RWPE2 (cell line): ENCODE measurements around the gene TEX36.
A peak's percentile ranks its signal among the peaks of the same experiment; 100 is the strongest.

ENCODE experiments used
- ATAC-seq: fragments of 200-7000 bp; cut with Tn5 transposase; 3 replicates; pipeline ENCODE4 v1.9.1; 2021; ENCODE audit warnings: low read depth
- DNase-seq: peaks from one replicate; pipeline ENCODE4 v3.0.0-alpha.2; 2020; ENCODE audit warnings: low spot score
- H3K27ac ChIP-seq: fragments of 450-650 bp; 2 replicates; pipeline ENCODE4 v1.5.1; 2017; ENCODE audit warnings: mild to moderate bottlenecking; ENCODE audit not compliant: poor library complexity, severe bottlenecking
- H3K27me3 ChIP-seq: fragments of 250-450 bp; sonication (Bioruptor Pico); 2 replicates; pipeline ENCODE4 v1.5.1; 2021; ENCODE audit warnings: mild to moderate bottlenecking, moderate library complexity; ENCODE audit not compliant: insufficient read depth, poor library complexity, severe bottlenecking
- H3K36me3 ChIP-seq: fragments of 250-450 bp; sonication (Bioruptor Pico); 2 replicates; pipeline ENCODE4 v1.5.1; 2020; ENCODE audit warnings: low read depth, mild to moderate bottlenecking, moderate library complexity
- H3K4me1 ChIP-seq: fragments of 250-450 bp; sonication (Bioruptor Pico); 2 replicates; pipeline ENCODE4 v1.5.1; 2021; ENCODE audit warnings: mild to moderate bottlenecking, moderate library complexity; ENCODE audit not compliant: insufficient read depth, poor library complexity, severe bottlenecking
- H3K4me3 ChIP-seq: fragments of 250-450 bp; sonication (Bioruptor Pico); 2 replicates; pipeline ENCODE4 v1.5.1; 2021; ENCODE audit warnings: mild to moderate bottlenecking, moderate library complexity; ENCODE audit not compliant: severe bottlenecking
- H3K9me3 ChIP-seq: fragments of 250-450 bp; sonication (Bioruptor Pico); 2 replicates; pipeline ENCODE4 v1.5.1; 2021; ENCODE audit warnings: mild to moderate bottlenecking, moderate library complexity; ENCODE audit not compliant: severe bottlenecking
- TF ChIP-seq, protein P1 (sequence below): fragments of 450-650 bp; IDR thresholded peaks from one replicate; pipeline ENCODE4 v1.5.1; 2017; ENCODE audit warnings: mild to moderate bottlenecking, moderate library complexity; ENCODE audit not compliant: poor library complexity, severe bottlenecking

The TEX36 gene

DNA sequence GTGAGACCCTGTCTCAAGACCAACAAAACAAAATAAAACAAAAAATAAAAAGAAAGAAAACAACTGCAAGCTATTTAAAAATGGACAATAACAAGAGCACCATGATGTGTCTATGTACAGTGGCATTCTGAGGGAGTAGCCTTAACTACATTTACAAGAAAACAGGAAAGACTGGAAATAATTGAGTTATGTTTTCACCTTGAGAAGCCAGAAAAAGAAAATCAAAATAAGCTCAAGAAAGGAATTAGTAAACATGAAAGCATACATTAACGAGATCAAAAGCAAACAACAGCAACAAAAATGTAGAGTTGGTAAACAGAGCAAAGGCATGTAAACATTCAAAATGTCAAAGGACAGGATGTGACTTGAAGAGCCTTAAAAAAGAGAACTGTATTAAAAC is 36.7 kb downstream of the TEX36 start:
- TF ChIP-seq, protein P1, sequence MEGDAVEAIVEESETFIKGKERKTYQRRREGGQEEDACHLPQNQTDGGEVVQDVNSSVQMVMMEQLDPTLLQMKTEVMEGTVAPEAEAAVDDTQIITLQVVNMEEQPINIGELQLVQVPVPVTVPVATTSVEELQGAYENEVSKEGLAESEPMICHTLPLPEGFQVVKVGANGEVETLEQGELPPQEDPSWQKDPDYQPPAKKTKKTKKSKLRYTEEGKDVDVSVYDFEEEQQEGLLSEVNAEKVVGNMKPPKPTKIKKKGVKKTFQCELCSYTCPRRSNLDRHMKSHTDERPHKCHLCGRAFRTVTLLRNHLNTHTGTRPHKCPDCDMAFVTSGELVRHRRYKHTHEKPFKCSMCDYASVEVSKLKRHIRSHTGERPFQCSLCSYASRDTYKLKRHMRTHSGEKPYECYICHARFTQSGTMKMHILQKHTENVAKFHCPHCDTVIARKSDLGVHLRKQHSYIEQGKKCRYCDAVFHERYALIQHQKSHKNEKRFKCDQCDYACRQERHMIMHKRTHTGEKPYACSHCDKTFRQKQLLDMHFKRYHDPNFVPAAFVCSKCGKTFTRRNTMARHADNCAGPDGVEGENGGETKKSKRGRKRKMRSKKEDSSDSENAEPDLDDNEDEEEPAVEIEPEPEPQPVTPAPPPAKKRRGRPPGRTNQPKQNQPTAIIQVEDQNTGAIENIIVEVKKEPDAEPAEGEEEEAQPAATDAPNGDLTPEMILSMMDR = no peak
- no peaks in the 10 kb centered on the region for H3K27me3 ChIP-seq
- H3K36me3 ChIP-seq = no peaks in the 10 kb centered on the region
- ATAC-seq (no peak), DNase-seq (no peak)
- no peak overlapping the region for H3K4me3 ChIP-seq
- no peaks in the 10 kb centered on the region for H3K9me3 ChIP-seq
- H3K4me1 ChIP-seq = no peaks in the 10 kb centered on the region
- no peak overlapping the region for H3K27ac ChIP-seq

DNA sequence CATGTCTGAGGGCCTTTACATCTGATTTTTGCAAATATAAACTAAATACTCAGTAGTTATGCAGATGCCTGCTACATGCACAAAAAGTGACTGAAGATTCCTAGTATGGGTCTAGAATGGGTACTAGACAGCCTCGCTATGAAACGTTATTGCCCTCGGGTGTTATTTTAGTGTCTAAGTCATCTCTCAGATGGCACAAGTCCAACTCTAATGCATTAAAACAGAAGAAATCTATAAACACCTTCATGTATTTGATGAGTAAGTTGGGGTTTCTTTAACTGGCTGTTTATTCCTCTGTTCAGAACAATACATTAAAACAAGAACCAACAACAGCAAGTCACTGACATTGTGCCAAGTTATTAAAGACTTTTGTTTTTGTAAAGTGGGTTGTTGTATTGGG is 41.6 kb downstream of the TEX36 start:
- Histone ChIP-seq H3K9me3 (no peaks in the 10 kb centered on the region), H3K27me3 (no peaks in the 10 kb centered on the region), H3K36me3 (no peaks in the 10 kb centered on the region), H3K4me1 (no peaks in the 10 kb centered on the region), H3K27ac (no peak overlapping the region), H3K4me3 (no peak overlapping the region)
- TF ChIP-seq, protein P1 = no peak
- DNase-seq (no peak), ATAC-seq (peak; percentile 25; the same call in 1 of the 3 replicates)

DNA sequence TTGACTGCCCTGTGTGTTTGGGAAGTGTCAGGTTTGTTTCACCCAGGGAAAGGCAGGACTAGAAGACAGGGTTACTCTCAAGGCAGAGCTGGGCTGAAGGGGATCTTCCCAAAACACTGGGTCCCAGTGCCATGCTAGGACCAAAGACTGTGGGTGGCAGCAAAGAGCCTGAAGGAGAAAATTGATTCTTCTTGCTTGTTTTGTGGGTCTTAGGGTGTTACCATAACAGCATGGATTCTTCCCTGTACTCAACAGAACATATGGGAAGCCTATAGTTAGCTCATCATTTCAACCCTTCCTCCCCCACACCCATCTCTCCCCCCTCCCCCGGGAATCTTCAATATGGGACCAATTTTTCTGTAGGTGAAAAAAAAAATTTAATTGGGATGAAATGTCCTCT is 42.3 kb downstream of the TEX36 start:
- H3K4me3 ChIP-seq = no peak overlapping the region
- H3K36me3 ChIP-seq = no peaks in the 10 kb centered on the region
- no peak overlapping the region for H3K27ac ChIP-seq
- ATAC-seq = no peak
- TF ChIP-seq, protein P1 = no peak
- no peaks in the 10 kb centered on the region for H3K9me3 ChIP-seq
- DNase-seq = no peak
- no peaks in the 10 kb centered on the region for H3K4me1 ChIP-seq
- H3K27me3 ChIP-seq = no peaks in the 10 kb centered on the region

DNA sequence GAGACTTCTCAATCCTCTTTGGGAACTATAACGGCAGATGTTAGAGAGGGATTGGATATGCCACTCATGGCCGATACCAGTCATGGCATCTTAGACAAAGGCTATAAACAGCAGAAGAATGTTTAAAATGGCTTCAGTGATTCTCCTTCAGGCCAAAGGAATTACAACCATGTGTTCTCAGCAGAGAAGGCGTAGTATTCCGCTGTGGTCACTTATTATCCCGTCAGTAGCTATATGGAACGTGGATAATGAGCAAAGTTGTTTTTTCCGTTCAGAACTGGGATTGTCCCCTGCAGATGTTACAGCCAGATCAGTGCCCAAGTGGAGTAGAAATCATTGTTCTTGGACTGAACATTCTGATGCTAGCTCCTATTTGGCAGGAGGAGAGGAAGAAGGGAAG is 43.1 kb downstream of the TEX36 start:
- H3K4me3 ChIP-seq = no peak overlapping the region
- TF ChIP-seq, protein P1 = no peak
- ATAC-seq (no peak), DNase-seq (no peak)
- no peak overlapping the region for H3K27ac ChIP-seq
- no peaks in the 10 kb centered on the region for H3K9me3 ChIP-seq
- H3K27me3 ChIP-seq = no peaks in the 10 kb centered on the region
- no peaks in the 10 kb centered on the region for H3K4me1 ChIP-seq
- no peaks in the 10 kb centered on the region for H3K36me3 ChIP-seq

DNA sequence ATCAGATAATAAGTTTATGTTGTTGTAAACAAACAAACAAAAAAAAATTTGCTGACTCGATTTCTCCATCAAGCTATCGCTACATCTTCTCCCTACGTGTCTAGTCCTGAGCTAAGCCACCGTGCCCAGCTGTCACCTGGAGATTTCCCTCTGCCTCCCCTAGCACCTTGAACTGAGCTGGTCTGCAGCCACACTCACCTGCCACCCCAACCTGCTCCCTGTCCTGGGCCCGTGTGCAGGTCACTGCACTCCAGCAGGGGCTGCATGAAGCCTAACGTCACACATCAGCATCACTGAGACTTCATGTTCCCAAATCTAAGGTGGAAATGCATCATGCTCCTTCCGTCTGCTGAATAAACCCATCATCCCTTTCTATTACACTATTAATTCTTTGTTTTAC is 44.4 kb downstream of the TEX36 start:
- TF ChIP-seq, protein P1 = no peak
- no peaks in the 10 kb centered on the region for H3K4me1 ChIP-seq
- H3K27me3 ChIP-seq = no peaks in the 10 kb centered on the region
- no peak overlapping the region for H3K27ac ChIP-seq
- no peak overlapping the region for H3K4me3 ChIP-seq
- H3K9me3 ChIP-seq = no peaks in the 10 kb centered on the region
- DNase-seq (no peak), ATAC-seq (no peak)
- H3K36me3 ChIP-seq = no peaks in the 10 kb centered on the region
